Measurements from ENCODE around the gene CPSF3. TPM values are rescaled to one million over a fixed set of nuclear protein-coding genes. Genes with fewer than 3 reads are reported as not detected.

Gene CPSF3
- total RNA-seq, 1 donor from 2014 or later = 74.7 TPM

GRCh38 chr2:9471206-9471605 lies 47.8 kb downstream of the CPSF3 start:
- peaks cover 30% of the 10 kb centered on the region for H3K36me3 Mint-ChIP-seq (ENCODE audit: low read depth)
- intact Hi-C loops (cut with micrococcal nuclease) = no loop called here

GRCh38 chr2:9472511-9472910 lies 49.1 kb downstream of the CPSF3 start:
- no peak overlapping the region for H3K27ac Mint-ChIP-seq
- intact Hi-C loops (cut with micrococcal nuclease) = no loop called here
- H3K4me1 Mint-ChIP-seq (ENCODE audit: low read depth) = peaks cover 29% of the 10 kb centered on the region
- H3K4me3 Mint-ChIP-seq = peak overlapping the region; percentile 32
- no peaks in the 10 kb centered on the region for H3K27me3 Mint-ChIP-seq (ENCODE audit: insufficient read depth)
- DNase-seq (ENCODE audit: low spot score) = no peak
- peaks cover 36% of the 10 kb centered on the region for H3K36me3 Mint-ChIP-seq (ENCODE audit: low read depth)
- peaks cover 4% of the 10 kb centered on the region for H3K9me3 Mint-ChIP-seq

More at GRCh38 chr2:9471206-9471605, 47.8 kb downstream of the CPSF3 start:
- Mint-ChIP-seq H3K27me3 (ENCODE audit: insufficient read depth) (no peaks in the 10 kb centered on the region), H3K4me3 (no peak overlapping the region), H3K4me1 (ENCODE audit: low read depth) (peaks cover 16% of the 10 kb centered on the region), H3K9me3 (no peaks in the 10 kb centered on the region), H3K27ac (no peak overlapping the region)
- no peak for DNase-seq (ENCODE audit: low spot score)

GRCh38 chr2:9473308-9473984 lies 50.0 kb downstream of the CPSF3 start:
- DNase-seq (ENCODE audit: low spot score) = no peak
- Mint-ChIP-seq H3K9me3 (peaks cover 4% of the 10 kb centered on the region), H3K4me1 (ENCODE audit: low read depth) (peaks cover 39% of the 10 kb centered on the region), H3K4me3 (peak overlapping the region; percentile 82), H3K36me3 (ENCODE audit: low read depth) (peaks cover 38% of the 10 kb centered on the region), H3K27ac (peak overlapping the region; percentile 84), H3K27me3 (ENCODE audit: insufficient read depth) (no peaks in the 10 kb centered on the region)
- intact Hi-C loops (cut with micrococcal nuclease) = no loop called here

GRCh38 chr2:9473985-9474360 lies 50.5 kb downstream of the CPSF3 start:
- peaks cover 44% of the 10 kb centered on the region for H3K4me1 Mint-ChIP-seq (ENCODE audit: low read depth)
- DNase-seq (ENCODE audit: low spot score) = peak; percentile 61
- no peaks in the 10 kb centered on the region for H3K27me3 Mint-ChIP-seq (ENCODE audit: insufficient read depth)
- H3K36me3 Mint-ChIP-seq (ENCODE audit: low read depth) = peaks cover 43% of the 10 kb centered on the region
- intact Hi-C loops (cut with micrococcal nuclease) = loop anchor here (1.0 to 2.0 kb wide), 5 partner anchors 51 to 278 kb away; partner anchors contain the start of genes ADAM17, CPSF3, ITGB1BP1 and YWHAQ
- peak overlapping the region; percentile 84 for H3K27ac Mint-ChIP-seq
- H3K4me3 Mint-ChIP-seq = peak overlapping the region; percentile 82
- H3K9me3 Mint-ChIP-seq = peaks cover 4% of the 10 kb centered on the region

GRCh38 chr2:9474361-9475057 lies 51.1 kb downstream of the CPSF3 start, which contains the start of gene IAH1:
Gene IAH1, plus strand, starts transcription at chr2:9474551. Its CDS starts 16 bp downstream, at chr2:9474567.
- Mint-ChIP-seq H3K27me3 (ENCODE audit: insufficient read depth) (no peaks in the 10 kb centered on the region), H3K27ac (peak within 1 kb of the TSS; percentile 84), H3K4me3 (peak within 1 kb of the TSS; percentile 84), H3K4me1 (ENCODE audit: low read depth) (peaks cover 48% of the 10 kb centered on the region), H3K36me3 (ENCODE audit: low read depth) (peaks cover 46% of the 10 kb centered on the region), H3K9me3 (peaks cover 4% of the 10 kb centered on the region)
- peak; percentile 70 for DNase-seq (ENCODE audit: low spot score)
- intact Hi-C loops (cut with micrococcal nuclease) = loop anchor here (1.0 to 5.0 kb wide), 6 partner anchors 51 to 308 kb away; partner anchors contain the start of genes ADAM17, CPSF3, ITGB1BP1 and YWHAQ

GRCh38 chr2:9477914-9478313 lies 54.5 kb downstream of the CPSF3 start:
- no peak overlapping the region for H3K27ac Mint-ChIP-seq
- intact Hi-C loops (cut with micrococcal nuclease) = loop anchor here (5.0 kb wide), 1 partner anchor 304 kb away; no protein-coding TSS in a partner anchor
- H3K4me3 Mint-ChIP-seq = no peak overlapping the region
- H3K9me3 Mint-ChIP-seq = peaks cover 4% of the 10 kb centered on the region
- H3K4me1 Mint-ChIP-seq (ENCODE audit: low read depth) = peaks cover 61% of the 10 kb centered on the region
- no peak for DNase-seq (ENCODE audit: low spot score)
- no peaks in the 10 kb centered on the region for H3K27me3 Mint-ChIP-seq (ENCODE audit: insufficient read depth)
- H3K36me3 Mint-ChIP-seq (ENCODE audit: low read depth) = peaks cover 45% of the 10 kb centered on the region

GRCh38 chr2:9478526-9478925 lies 55.1 kb downstream of the CPSF3 start:
- H3K36me3 Mint-ChIP-seq (ENCODE audit: low read depth) = peaks cover 45% of the 10 kb centered on the region
- H3K27me3 Mint-ChIP-seq (ENCODE audit: insufficient read depth) = no peaks in the 10 kb centered on the region
- H3K4me3 Mint-ChIP-seq = no peak overlapping the region
- H3K9me3 Mint-ChIP-seq = peaks cover 4% of the 10 kb centered on the region
- DNase-seq (ENCODE audit: low spot score) = no peak
- intact Hi-C loops (cut with micrococcal nuclease) = loop anchor here (5.0 kb wide), 1 partner anchor 304 kb away; no protein-coding TSS in a partner anchor
- H3K4me1 Mint-ChIP-seq (ENCODE audit: low read depth) = peaks cover 55% of the 10 kb centered on the region
- no peak overlapping the region for H3K27ac Mint-ChIP-seq

GRCh38 chr2:9480157-9480556 lies 56.7 kb downstream of the CPSF3 start:
- Mint-ChIP-seq H3K9me3 (peaks cover 4% of the 10 kb centered on the region), H3K36me3 (ENCODE audit: low read depth) (peaks cover 52% of the 10 kb centered on the region), H3K27ac (no peak overlapping the region), H3K4me3 (no peak overlapping the region), H3K4me1 (ENCODE audit: low read depth) (peaks cover 51% of the 10 kb centered on the region), H3K27me3 (ENCODE audit: insufficient read depth) (no peaks in the 10 kb centered on the region)
- intact Hi-C loops (cut with micrococcal nuclease) = no loop called here
- no peak for DNase-seq (ENCODE audit: low spot score)

- no peak for DNase-seq (ENCODE audit: low spot score)
- H3K4me1 Mint-ChIP-seq (ENCODE audit: low read depth) = peaks cover 26% of the 10 kb centered on the region
- H3K9me3 Mint-ChIP-seq = no peaks in the 10 kb centered on the region
- H3K27ac Mint-ChIP-seq = no peak overlapping the region
- H3K27me3 Mint-ChIP-seq (ENCODE audit: insufficient read depth) = no peaks in the 10 kb centered on the region
- H3K4me3 Mint-ChIP-seq = no peak overlapping the region
- intact Hi-C loops (cut with micrococcal nuclease) = no loop called here
- peaks cover 48% of the 10 kb centered on the region for H3K36me3 Mint-ChIP-seq (ENCODE audit: low read depth)
Measured at GRCh38 chr2:9483107-9483506, 59.7 kb downstream of the CPSF3 start.

- Mint-ChIP-seq H3K27me3 (ENCODE audit: insufficient read depth) (no peaks in the 10 kb centered on the region), H3K9me3 (no peaks in the 10 kb centered on the region), H3K36me3 (ENCODE audit: low read depth) (peaks cover 44% of the 10 kb centered on the region), H3K4me3 (no peak overlapping the region), H3K27ac (no peak overlapping the region), H3K4me1 (ENCODE audit: low read depth) (peaks cover 22% of the 10 kb centered on the region)
- DNase-seq (ENCODE audit: low spot score) = no peak
- intact Hi-C loops (cut with micrococcal nuclease) = no loop called here
Measured at GRCh38 chr2:9484533-9484932, 61.1 kb downstream of the CPSF3 start.

GRCh38 chr2:9488583-9489547 lies 65.4 kb downstream of the CPSF3 start:
- no peak overlapping the region for H3K27ac Mint-ChIP-seq
- no peak overlapping the region for H3K4me3 Mint-ChIP-seq
- peaks cover 55% of the 10 kb centered on the region for H3K36me3 Mint-ChIP-seq (ENCODE audit: low read depth)
- intact Hi-C loops (cut with micrococcal nuclease) = loop anchor here (2.0 kb wide), 1 partner anchor 66 kb away; the partner anchor contains the start of gene ADAM17
- peaks cover 22% of the 10 kb centered on the region for H3K4me1 Mint-ChIP-seq (ENCODE audit: low read depth)
- no peaks in the 10 kb centered on the region for H3K9me3 Mint-ChIP-seq
- no peaks in the 10 kb centered on the region for H3K27me3 Mint-ChIP-seq (ENCODE audit: insufficient read depth)
- DNase-seq (ENCODE audit: low spot score) = no peak

GRCh38 chr2:9490789-9491188 lies 67.3 kb downstream of the CPSF3 start:
- DNase-seq (ENCODE audit: low spot score) = no peak
- Mint-ChIP-seq H3K27me3 (ENCODE audit: insufficient read depth) (no peaks in the 10 kb centered on the region), H3K4me3 (no peak overlapping the region), H3K9me3 (no peaks in the 10 kb centered on the region), H3K27ac (no peak overlapping the region), H3K36me3 (ENCODE audit: low read depth) (peaks cover 55% of the 10 kb centered on the region), H3K4me1 (ENCODE audit: low read depth) (peaks cover 23% of the 10 kb centered on the region)
- intact Hi-C loops (cut with micrococcal nuclease) = no loop called here
